Measurements from ENCODE around the gene ZNF143.
A peak's percentile ranks its signal among the peaks of the same experiment; 100 is the strongest.
"Not testable (repeated sequence)": the region's sequence is repeated elsewhere in the genome, so short reads cannot be mapped to it uniquely, and the experiment has no call there.

Gene ZNF143

DNA sequence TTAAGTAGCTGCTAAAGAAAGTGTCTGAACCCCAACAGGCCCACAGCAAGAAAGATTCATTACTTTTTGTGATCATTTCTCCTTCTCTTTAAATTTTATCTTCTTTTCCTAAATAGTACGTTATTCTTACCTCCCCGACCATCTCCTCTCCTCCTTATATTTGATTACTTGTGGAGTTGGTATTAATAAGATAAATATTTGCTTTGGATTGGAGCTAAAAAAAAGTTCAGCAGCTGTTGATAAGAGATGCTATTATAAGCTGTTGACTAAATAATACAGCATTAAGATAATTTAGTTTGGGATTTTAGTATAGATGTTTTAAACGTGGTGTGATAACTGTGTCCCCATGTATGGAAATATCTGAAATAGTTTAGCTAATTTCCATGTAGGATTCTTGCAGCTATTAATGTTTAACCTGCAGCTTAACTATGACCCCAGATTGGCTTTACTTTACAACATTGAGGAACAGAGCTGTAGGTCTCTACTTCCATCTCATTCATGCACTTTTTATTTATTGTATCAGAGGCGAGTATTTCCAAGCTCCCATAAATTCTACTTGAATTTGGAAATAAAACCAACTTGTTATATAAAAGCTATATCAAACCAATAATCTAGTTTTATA is 37.8 kb downstream of the ZNF143 start:
- DNase-seq = no peak

DNA sequence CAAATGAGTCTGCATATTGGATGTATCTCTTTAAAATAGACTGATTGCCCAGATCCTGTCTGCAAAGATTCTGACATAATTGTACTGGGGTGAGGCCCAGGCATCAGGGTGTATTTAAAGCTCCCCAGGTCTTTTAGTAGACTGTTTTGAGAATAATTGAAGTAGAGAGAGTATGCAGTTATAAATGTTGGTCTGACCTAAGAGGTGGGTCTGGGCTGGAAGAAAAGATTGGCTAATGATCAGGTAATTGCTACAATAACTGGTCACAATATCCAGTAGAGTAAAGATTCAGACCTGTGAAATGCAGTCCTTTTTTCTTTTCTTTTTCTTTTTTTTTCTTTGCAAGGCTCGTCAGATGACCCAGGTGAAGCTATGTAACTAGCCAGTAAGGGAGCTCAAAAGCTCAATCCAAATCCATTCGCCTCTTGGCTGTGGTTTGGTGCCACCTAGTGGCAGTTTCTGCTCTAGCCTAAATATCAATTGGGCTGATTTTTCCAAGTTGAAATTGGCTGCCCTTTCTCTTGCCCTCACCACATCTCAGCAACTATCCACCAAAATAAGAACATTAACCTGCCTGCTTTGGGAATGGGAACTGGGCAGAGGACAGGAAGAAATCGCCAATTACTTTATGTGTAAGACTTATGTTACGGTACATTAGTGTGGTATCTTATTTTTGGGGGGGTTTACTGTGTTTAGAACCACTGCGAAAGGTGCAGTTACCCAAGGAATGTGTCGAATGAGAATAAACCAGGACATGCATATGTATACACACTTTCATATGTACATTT is 45.9 kb downstream of the ZNF143 start:
- DNase-seq = peak; percentile 67 to 70

DNA sequence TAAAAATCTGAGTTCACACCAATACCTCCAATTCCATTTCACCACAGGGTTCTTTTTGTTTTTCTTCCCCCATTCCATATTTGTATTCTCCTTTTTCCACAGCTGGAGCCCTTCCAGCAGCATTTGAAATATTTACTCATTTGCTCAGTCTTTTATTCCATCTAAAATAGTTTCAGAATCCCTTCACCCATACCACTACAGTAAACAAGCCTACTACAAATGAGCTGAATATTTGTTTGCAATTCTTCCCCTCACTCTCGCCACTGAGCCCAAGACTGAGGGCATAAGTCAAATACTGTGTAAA is 46.4 kb downstream of the ZNF143 start:
- no peak for DNase-seq

DNA sequence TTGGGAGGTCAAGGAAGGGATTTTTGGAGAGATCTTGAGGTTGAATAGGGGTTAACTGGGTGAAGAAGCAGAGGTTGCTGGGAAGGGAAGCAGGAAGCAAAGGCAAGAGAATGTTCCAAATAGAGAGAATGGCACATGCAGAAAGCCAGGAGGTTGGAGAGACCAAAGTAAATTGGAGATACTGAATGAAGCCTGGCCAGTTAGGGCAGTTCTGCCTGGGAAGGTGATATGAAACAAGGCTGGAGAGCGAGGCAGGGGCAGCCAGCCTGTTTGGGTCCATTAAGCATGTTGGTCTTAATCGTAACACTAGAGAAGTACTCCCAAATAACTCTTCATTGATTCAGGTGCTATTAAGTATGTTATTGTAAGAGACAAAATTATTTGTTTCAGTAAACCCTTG is 48.2 kb downstream of the ZNF143 start:
- DNase-seq = no peak

DNA sequence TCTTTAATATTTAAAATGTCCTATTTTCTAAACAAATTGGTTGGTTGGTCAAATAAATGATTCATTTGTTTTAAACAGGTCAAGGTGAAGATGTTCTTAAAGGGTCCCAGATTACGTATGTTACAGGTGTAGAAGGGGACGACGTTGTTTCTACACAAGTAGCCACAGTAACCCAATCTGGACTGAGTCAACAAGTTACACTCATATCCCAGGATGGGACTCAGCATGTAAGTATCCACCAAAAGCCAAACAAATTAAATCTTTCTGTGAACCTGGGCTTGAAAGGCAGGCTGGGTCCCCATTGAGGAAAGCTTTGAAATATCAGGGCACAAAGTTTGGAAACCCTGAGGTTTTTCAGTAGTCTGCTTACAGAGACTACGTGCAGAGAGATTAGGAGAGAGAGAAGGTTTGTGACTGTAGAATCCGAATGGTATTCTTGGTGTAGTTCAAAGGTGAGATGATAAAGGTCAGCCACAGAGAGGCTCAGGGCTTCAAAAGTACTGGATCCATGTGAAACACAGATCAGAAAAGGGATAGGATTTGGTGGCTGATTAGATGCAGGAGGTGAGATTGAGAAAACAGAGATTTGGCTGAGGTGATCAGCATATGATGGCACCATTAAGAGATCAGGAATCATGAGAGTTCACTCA is 51.7 kb downstream of the ZNF143 start:
- no peak for DNase-seq

GRCh38 chr11:9514576-9514975 is 53.8 kb downstream of the ZNF143 start:
- not testable (repeated sequence) for DNase-seq

- no peak for DNase-seq
Observed at GRCh38 chr11:9516113-9516512, 55.3 kb downstream of the ZNF143 start.

DNA sequence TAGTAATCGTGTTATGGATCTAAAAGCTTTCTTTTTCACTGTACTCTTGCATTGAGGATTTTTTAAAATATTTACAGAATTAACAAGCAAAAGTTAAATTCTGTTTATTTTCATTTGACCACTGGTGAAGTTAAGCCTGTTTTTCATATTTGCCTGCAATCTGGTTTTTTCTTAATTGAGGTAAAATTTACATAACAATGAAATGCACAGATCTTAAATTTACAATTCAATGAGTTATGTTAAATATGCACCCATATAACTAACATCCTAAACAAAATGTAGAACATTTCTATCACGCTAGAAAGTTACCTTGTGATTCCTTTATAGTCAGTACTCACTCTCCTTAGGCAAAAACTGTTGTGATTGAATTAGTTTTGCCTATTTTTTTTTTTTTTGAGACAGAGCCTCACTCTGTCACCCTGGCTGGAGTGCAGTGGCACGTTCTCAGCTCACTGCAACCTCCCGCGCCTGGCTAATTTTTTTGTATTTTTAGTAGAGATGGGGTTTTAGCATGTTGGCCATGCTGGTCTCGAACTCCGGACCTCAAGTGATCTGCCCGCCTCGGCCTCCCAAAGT is 58.1 kb downstream of the ZNF143 start:
- DNase-seq = no peak

- no peak for DNase-seq
Observed at GRCh38 chr11:9524001-9524400, 63.2 kb downstream of the ZNF143 start.

DNA sequence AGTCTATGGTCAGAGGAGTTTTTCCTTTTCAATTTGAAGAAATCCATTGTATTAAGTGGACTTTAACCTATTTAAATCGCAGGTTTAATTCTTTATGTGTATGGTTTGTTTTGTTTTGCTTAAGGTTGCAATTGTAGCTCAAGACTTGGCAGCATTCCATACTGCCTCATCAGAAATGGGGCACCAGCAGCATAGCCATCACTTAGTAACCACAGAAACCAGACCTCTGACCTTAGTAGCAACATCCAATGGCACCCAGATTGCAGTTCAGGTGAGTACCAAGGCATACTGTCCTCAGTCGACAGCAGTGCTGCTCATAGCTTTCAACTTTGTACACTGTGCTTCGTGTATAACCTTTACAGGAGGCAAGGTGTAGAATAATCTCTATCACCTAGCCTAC is 64.3 kb downstream of the ZNF143 start:
- DNase-seq = no peak

GRCh38 chr11:9527481-9528135 is 66.8 kb downstream of the ZNF143 start:
- DNase-seq = no peak

DNA sequence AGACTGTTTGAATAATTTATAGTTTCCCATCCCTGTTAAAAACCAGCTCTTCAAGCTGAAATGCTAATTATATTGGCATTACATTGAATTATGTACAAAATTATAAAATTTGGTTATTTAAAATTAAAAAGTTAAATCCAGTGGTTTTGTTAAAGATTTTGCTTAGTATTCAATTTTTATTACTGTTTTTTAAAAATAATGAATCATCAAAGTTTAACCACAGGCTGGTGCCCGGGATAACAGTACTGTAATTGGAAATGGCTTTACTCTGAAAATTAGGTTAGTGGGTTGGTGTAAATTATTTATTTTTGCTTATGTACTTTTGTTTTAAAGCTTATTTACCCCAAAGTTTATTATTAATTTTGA is 67.3 kb downstream of the ZNF143 start:
- no peak for DNase-seq

GRCh38 chr11:9528573-9529333 is 67.9 kb downstream of the ZNF143 start:
- no peak for DNase-seq

DNA sequence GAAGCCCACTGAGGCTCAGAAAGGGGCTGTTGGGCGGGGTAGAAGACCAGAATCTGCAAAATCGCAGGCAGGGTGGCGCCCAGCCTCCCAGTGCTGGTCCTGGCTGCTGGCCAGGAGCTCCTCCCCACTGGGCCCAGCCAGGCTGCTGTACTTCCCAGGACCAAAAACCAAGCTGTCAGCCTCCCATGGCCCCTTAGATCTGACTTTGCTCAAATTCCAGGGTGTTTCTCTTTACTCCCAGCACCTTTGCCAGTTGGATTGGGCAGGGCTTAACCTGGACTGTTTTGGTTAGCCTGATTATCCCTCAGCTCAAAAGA is 68.5 kb downstream of the ZNF143 start:
- DNase-seq = no peak

DNA sequence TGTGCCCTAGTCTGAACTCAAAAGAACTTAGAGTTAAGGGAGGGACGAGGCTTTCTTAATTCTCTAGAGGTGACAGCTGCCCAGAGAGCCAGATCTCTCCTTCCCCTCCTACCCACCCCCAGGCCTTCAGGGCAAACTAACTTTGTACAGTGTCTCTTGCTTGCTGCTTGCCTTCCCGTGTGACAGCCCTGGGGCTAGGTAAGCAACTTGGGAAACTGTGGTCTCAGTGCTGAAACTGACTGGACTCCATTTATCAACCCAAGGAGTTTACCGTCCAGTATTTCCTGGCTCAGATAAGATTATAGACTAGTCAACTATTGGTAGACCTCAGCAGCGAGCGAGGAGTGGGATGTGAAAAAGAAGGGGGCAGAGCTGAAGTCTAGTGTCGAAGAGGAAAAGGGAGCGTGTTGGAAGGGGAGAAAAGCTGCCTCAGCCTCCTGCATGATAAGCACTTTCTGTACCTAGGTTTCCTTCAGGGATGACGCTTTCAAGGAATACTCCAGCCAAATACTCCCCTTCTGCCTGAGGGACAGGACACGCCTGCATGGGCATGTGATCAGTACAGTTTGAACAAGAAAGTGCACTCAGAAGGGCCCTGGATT is 69.3 kb downstream of the ZNF143 start:
- DNase-seq = no peak

DNA sequence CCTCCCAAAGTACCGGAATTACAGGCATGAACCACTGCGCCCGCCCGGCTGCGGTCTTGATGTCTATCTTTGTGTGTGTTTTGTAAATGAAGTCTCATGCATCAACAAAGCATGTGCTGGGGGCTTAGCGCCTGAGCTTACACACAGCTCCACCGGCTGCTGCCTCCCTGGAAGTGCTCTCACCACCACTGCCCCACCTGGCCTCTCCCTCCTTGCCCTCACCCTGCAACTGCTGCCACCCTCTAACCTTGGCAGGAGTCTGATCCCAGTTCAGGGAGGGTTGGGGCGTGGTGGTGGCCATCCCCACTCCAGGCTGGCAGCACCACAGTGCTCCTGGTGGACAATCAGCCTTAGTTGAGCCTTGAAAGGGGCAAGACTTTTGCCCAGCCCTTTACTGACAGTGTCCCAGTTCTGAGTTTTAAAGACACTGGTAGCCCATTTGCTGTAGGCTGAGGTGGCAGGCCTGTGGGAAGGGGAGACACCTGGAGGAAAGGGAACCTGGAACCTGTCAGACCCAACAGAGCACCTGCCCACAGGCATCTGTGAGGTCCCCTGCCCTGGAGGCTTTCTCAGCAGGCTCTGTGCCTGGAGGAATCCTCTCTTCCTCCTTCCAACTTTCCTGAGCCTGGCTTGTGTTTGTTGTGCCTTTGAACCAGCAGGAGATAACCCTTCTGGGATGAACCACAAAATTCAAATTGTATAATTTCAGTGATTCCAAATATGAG is 70.3 kb downstream of the ZNF143 start:
- DNase-seq = no peak

- no peak for DNase-seq
Observed at GRCh38 chr11:9533058-9533457, 72.2 kb downstream of the ZNF143 start.

DNA sequence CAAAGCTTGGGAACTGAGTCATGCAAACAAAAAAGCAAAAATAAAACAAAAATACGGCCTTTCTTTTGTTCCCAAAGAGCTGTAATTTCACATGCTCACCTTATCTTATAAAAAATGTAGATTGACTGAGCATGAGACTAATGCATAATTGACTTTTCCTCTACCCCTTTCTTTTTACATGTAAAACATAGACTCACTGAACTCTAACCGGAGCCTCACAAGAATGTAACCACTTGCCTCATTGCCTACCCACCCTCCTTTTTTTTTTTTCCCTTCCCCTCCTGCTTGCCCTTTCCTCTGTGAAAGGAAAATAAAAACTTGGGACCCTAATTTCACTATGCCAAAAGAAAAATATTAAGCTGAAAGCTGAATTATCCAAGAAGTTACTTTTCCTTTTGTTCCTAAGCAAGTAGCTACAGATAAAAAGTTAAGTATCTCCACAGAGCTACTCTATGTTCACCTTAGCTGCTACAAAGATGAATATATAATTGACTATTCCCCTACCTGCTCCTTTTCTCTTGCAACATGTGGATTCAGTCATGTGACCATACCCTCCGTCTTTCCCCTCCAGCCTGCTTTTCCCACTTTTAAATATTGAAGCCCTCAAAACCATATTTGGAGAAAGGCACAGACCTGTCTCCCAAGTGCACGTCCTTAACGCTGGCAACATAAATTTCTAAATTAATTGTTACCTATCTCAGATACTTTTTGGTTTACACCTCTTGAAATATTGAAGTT is 73.1 kb downstream of the ZNF143 start:
- no peak for DNase-seq

GRCh38 chr11:9535189-9535781 is 74.5 kb downstream of the ZNF143 start:
- DNase-seq = peak; percentile 73 to 78

DNA sequence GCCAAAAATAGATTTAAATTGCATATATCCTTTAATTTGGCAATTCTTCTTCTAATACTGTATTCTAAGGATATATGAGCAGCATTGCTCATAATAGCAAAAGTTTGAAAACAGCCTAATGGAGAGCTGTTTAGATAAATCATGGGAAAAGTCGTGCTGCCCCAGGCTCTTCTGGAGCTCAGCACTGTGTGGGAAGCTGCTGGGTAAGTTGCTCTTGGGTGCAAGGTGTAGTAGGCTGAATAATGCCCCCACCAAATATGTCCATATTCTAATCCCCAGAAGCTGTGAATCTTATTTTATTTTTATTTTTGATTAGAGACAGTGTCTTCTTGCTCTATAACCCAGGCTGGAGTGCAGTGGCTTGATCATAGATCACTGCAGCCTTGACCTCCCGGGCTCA is 77.7 kb downstream of the ZNF143 start:
- no peak for DNase-seq

GRCh38 chr11:9549216-9549615 is 88.4 kb downstream of the ZNF143 start:
- not testable (repeated sequence) for DNase-seq

Measured in activated CD4-positive, alpha-beta T cell treated with anti-CD3 and anti-CD28 coated beads, Interleukin-2, amount 50 U/mL, for 4 hours (primary cell).